Kidney (tissue), 14 donors: ENCODE measurements around the gene RUNX1. TPM values are rescaled to one million over a fixed set of nuclear protein-coding genes. Genes with fewer than 3 reads are reported as not detected.

Experiments
- DNase-seq, 5 donors: peaks; one replicate each; pipeline ENCODE4 v3.0.0-alpha.2; 2013 to 2020
- FAIRE-seq: peaks from 2 replicates; lab custom pipeline; 2012; peaks lifted over from hg19 to GRCh38; lab: Jason Lieb, UNC
- H3K27ac ChIP-seq, 2 donors: one replicate each; pipeline ENCODE4 v1.7.0; 2013; ENCODE audit warnings: low read depth in 2 of 2, low read length in 2 of 2, inconsistent platforms in 1 of 2
- H3K27me3 ChIP-seq: one replicate; pipeline ENCODE4 v1.7.1; 2013; ENCODE audit warnings: low read length, inconsistent platforms; ENCODE audit not compliant: control insufficient read depth, insufficient read depth
- H3K36me3 ChIP-seq, 3 donors: one replicate each; pipeline versions ENCODE4 v1.7.0 to v1.7.1; 2013; ENCODE audit warnings: low read length in 3 of 3, control low read depth in 1 of 3, inconsistent platforms in 1 of 3; ENCODE audit not compliant: insufficient read depth in 3 of 3, control insufficient read depth in 2 of 3
- H3K4me1 ChIP-seq, 3 donors: one replicate each; pipeline versions ENCODE4 v1.7.0 to v1.7.1; 2013; ENCODE audit warnings: low read length in 3 of 3, inconsistent platforms in 1 of 3, low read depth in 1 of 3; ENCODE audit not compliant: control insufficient read depth in 2 of 3, insufficient read depth in 2 of 3
- H3K4me3 ChIP-seq, 3 donors: one replicate each; pipeline versions ENCODE4 v1.7.0 to v1.8.1; 2013; ENCODE audit warnings: low read length in 3 of 3, control low read depth in 1 of 3, inconsistent platforms in 1 of 3
- H3K9ac ChIP-seq, 3 donors: one replicate each; pipeline versions ENCODE4 v1.7.0 to v1.7.1; 2013; ENCODE audit warnings: low read length in 3 of 3, control low read depth in 1 of 3, inconsistent platforms in 1 of 3
- H3K9me3 ChIP-seq, 3 donors: one replicate each; pipeline versions ENCODE4 v1.7.0 to v1.7.1; 2013; ENCODE audit warnings: low read length in 3 of 3, control low read depth in 1 of 3, inconsistent platforms in 1 of 3; ENCODE audit not compliant: control insufficient read depth in 2 of 3, insufficient read depth in 1 of 3
- intact Hi-C: fragments of 100-400 bp; cut with DNase I; formaldehyde crosslinking; loops from one replicate; pipeline ENCODE4 v1.11.1; 2022
- polyA plus RNA-seq: library from polyadenylated mRNA; stranded (reverse); fragments of 350-450 nt; fragmentation: Illumina TruSeq; extraction: RNeasy Lipid Tissue Mini Kit (QIAGEN cat#74804); gene quantifications from one replicate; pipeline ENCODE4 v1.2.3, GENCODE V29; 2014; ENCODE audit warnings: low read depth, low replicate concordance; ENCODE audit not compliant: insufficient read depth
- total RNA-seq: library from RNA; stranded (reverse); fragmentation: NEBNext Ultra II Directional; extraction: Animal tissue kit (Norgen Biotek cat#: 25700); gene quantifications from one replicate; pipeline ENCODE4 v1.2.1, GENCODE V29; 2021
- TF ChIP-seq, protein P1 (sequence below): IDR thresholded peaks from 3 replicates; pipeline ENCODE4 v1.5.1; 2012; ENCODE audit warnings: mild to moderate bottlenecking, moderate library complexity, borderline replicate concordance; ENCODE audit not compliant: insufficient read depth; ENCODE audit errors: extremely low read depth
- donor health status: control.
- donor health status: control.
- donor health status: control.
- donor health status: control.
- donor health status: control.
- donor health status: DM: yes; HTN: yes; CAD: no.
- donor health status: Normal renal cell carcinoma (clear cell type).

Gene RUNX1
- total and polyA plus RNA-seq, 2 donors from 2014 or later: 1.3 to 58.0 TPM

DNA sequence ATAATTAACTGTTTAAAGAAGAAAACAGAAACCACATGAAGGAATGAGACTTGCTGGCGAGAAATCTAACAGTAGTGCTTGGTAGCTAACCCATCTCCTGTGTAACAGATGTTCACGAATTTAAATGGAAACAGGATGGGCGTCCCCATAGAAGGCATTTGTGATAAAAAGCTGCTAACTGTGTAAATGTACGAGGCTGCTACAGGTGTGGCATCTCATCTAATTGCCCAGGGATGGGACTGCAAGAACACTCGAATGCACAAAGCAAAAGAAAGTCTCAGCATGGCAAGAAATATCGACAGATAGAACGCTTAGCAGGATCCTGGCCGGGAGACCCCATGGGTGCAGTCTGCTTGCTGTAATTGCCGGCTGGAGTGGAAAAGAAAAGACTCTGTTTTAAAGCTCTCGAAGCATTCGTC, 112.7 kb downstream of the RUNX1 start:
- intact Hi-C loops: no loop called here
- Histone ChIP-seq H3K27ac (no peak overlapping the region), H3K4me1 (no peaks in the 10 kb centered on the region), H3K4me3 (no peak overlapping the region), H3K9me3 (no peaks in the 10 kb centered on the region), H3K36me3 (no peaks in the 10 kb centered on the region), H3K9ac (no peak overlapping the region), H3K27me3 (no peaks in the 10 kb centered on the region)
- DNase-seq (no peak), FAIRE-seq (no peak)
- TF ChIP-seq, protein P1, sequence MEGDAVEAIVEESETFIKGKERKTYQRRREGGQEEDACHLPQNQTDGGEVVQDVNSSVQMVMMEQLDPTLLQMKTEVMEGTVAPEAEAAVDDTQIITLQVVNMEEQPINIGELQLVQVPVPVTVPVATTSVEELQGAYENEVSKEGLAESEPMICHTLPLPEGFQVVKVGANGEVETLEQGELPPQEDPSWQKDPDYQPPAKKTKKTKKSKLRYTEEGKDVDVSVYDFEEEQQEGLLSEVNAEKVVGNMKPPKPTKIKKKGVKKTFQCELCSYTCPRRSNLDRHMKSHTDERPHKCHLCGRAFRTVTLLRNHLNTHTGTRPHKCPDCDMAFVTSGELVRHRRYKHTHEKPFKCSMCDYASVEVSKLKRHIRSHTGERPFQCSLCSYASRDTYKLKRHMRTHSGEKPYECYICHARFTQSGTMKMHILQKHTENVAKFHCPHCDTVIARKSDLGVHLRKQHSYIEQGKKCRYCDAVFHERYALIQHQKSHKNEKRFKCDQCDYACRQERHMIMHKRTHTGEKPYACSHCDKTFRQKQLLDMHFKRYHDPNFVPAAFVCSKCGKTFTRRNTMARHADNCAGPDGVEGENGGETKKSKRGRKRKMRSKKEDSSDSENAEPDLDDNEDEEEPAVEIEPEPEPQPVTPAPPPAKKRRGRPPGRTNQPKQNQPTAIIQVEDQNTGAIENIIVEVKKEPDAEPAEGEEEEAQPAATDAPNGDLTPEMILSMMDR: no peak

DNA sequence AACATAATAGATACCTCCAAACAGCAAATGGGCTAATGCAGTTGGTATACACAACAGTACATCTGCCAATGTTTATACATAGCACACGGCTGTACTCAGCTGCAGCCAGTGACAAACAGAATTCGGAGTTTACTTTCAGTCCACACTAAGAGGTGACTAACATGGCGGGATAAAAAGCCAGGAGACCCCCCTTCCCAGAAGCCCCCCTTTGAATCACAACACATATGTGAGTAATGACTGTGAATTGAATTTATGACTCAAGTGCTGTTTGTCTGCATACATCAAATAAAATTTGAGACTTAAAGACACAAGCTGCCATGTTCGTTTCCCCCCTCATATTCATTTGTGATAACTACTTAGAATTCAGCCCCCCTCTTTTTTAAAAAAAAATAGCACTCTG, 113.2 kb downstream of the RUNX1 start:
- H3K4me3 ChIP-seq: no peak overlapping the region
- no peaks in the 10 kb centered on the region for H3K36me3 ChIP-seq
- FAIRE-seq: no peak
- DNase-seq: no peak
- no peak overlapping the region for H3K9ac ChIP-seq
- intact Hi-C loops: no loop called here
- no peaks in the 10 kb centered on the region for H3K27me3 ChIP-seq
- no peaks in the 10 kb centered on the region for H3K4me1 ChIP-seq
- H3K9me3 ChIP-seq: no peaks in the 10 kb centered on the region
- H3K27ac ChIP-seq: no peak overlapping the region
- TF ChIP-seq, protein P1: no peak

GRCh38 chr21:34935452-34935851, 113.7 kb downstream of the RUNX1 start:
- FAIRE-seq (no peak), DNase-seq (no peak)
- Histone ChIP-seq H3K4me3 (no peak overlapping the region), H3K4me1 (no peaks in the 10 kb centered on the region), H3K9me3 (no peaks in the 10 kb centered on the region), H3K36me3 (no peaks in the 10 kb centered on the region), H3K9ac (no peak overlapping the region), H3K27me3 (no peaks in the 10 kb centered on the region), H3K27ac (no peak overlapping the region)
- TF ChIP-seq, protein P1: no peak
- intact Hi-C loops: no loop called here

- Histone ChIP-seq H3K27ac (no peak overlapping the region), H3K9ac (no peak overlapping the region), H3K27me3 (no peaks in the 10 kb centered on the region), H3K4me3 (no peak overlapping the region), H3K4me1 (no peaks in the 10 kb centered on the region), H3K36me3 (no peaks in the 10 kb centered on the region), H3K9me3 (no peaks in the 10 kb centered on the region)
- TF ChIP-seq, protein P1: no peak
- FAIRE-seq: no peak
- intact Hi-C loops: no loop called here
- no peak for DNase-seq
Observed at GRCh38 chr21:34934350-34934749, 114.8 kb downstream of the RUNX1 start.
